Measurements from ENCODE around the gene PKNOX2.

- TF ChIP-seq, protein P1, sequence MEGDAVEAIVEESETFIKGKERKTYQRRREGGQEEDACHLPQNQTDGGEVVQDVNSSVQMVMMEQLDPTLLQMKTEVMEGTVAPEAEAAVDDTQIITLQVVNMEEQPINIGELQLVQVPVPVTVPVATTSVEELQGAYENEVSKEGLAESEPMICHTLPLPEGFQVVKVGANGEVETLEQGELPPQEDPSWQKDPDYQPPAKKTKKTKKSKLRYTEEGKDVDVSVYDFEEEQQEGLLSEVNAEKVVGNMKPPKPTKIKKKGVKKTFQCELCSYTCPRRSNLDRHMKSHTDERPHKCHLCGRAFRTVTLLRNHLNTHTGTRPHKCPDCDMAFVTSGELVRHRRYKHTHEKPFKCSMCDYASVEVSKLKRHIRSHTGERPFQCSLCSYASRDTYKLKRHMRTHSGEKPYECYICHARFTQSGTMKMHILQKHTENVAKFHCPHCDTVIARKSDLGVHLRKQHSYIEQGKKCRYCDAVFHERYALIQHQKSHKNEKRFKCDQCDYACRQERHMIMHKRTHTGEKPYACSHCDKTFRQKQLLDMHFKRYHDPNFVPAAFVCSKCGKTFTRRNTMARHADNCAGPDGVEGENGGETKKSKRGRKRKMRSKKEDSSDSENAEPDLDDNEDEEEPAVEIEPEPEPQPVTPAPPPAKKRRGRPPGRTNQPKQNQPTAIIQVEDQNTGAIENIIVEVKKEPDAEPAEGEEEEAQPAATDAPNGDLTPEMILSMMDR (conservative IDR thresholded peaks at IDR 0.05; ENCODE audit: low read length) = no peak
- no peak for TF ChIP-seq EZH2phosphoT487 (IDR thresholded peaks at IDR 0.05; ENCODE audit: borderline replicate concordance, low read depth, low read length)
Measured at GRCh38 chr11:125272092-125272491, 107.5 kb downstream of the PKNOX2 start.

Data from OCI-LY7 (cell line).